Activated T-helper 17 cell treated with anti-CD3 and anti-CD28 coated beads, Interleukin-2, amount 50 U/mL, for 72 hours (primary cell): Measurements from ENCODE around the gene TRAM2. TPM values are rescaled to one million over a fixed set of nuclear protein-coding genes. Genes with fewer than 3 reads are reported as not detected.
A peak's percentile ranks its signal among the peaks of the same experiment; 100 is the strongest.

ENCODE experiments used
- ATAC-seq: fragments of 150-1000 bp; cut with Tn5 transposase; replicated peaks from 2 replicates; pipeline ENCODE4 v1.10.0; 2021; ENCODE audit warnings: mild to moderate bottlenecking, moderate library complexity
- H3K27ac Mint-ChIP-seq: one replicate; pipeline ENCODE4 v1.8.0; 2022; ENCODE audit warnings: mixed read lengths
- H3K27me3 Mint-ChIP-seq: one replicate; pipeline ENCODE4 v1.8.0; 2022; ENCODE audit warnings: mixed read lengths
- H3K36me3 Mint-ChIP-seq: one replicate; pipeline ENCODE4 v1.8.0; 2022; ENCODE audit warnings: low read depth, mild to moderate bottlenecking, mixed read lengths
- H3K4me1 Mint-ChIP-seq: one replicate; pipeline ENCODE4 v1.8.0; 2022; ENCODE audit warnings: mixed read lengths
- H3K4me3 Mint-ChIP-seq: one replicate; pipeline ENCODE4 v1.8.0; 2022; ENCODE audit warnings: mild to moderate bottlenecking, mixed read lengths
- H3K9me3 Mint-ChIP-seq: one replicate; pipeline ENCODE4 v1.8.0; 2022; ENCODE audit warnings: mixed read lengths
- total RNA-seq, 2 donors: library from RNA; stranded (reverse); gene quantifications; one replicate each; pipeline ENCODE4 v1.2.3, GENCODE V29; 2022

TRAM2 gene
- total RNA-seq, 2 donors from 2014 or later = 1.7 to 5.4 TPM

GRCh38 chr6:52527436-52527835 is 49.4 kb downstream of the TRAM2 start:
- Mint-ChIP-seq H3K4me3 (no peak overlapping the region), H3K27me3 (no peaks in the 10 kb centered on the region), H3K9me3 (no peaks in the 10 kb centered on the region), H3K4me1 (no peaks in the 10 kb centered on the region), H3K27ac (no peak overlapping the region), H3K36me3 (no peaks in the 10 kb centered on the region)
- ATAC-seq = no peak

GRCh38 chr6:52526634-52527033 is 50.2 kb downstream of the TRAM2 start:
- Mint-ChIP-seq H3K36me3 (no peaks in the 10 kb centered on the region), H3K4me3 (no peak overlapping the region), H3K27ac (no peak overlapping the region), H3K4me1 (no peaks in the 10 kb centered on the region), H3K9me3 (no peaks in the 10 kb centered on the region), H3K27me3 (no peaks in the 10 kb centered on the region)
- no peak for ATAC-seq

DNA sequence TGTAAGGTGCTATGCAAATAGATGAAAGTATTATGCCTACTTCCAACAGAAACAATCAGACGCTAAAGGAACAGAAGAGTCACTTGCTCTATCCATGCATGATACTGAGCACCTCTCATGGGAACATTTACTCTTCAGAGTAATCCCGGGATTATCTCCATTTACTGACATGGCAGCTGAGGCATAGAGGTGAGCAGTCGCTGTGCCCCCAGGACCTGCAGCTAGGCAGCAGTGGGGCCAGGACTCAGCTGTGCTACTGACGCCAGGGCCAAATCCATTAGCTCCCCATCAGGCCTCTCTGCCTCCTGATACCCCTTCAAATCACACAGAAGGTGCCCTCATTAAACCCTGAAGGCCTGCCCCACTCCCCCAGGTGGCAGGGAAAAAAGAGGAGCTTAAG is 51.9 kb downstream of the TRAM2 start:
- Mint-ChIP-seq H3K27me3 (no peaks in the 10 kb centered on the region), H3K9me3 (no peaks in the 10 kb centered on the region), H3K27ac (no peak overlapping the region), H3K4me1 (no peaks in the 10 kb centered on the region), H3K4me3 (no peak overlapping the region), H3K36me3 (no peaks in the 10 kb centered on the region)
- ATAC-seq = no peak

- H3K27me3 Mint-ChIP-seq = no peaks in the 10 kb centered on the region
- H3K4me3 Mint-ChIP-seq = no peak overlapping the region
- no peak for ATAC-seq
- no peaks in the 10 kb centered on the region for H3K9me3 Mint-ChIP-seq
- H3K36me3 Mint-ChIP-seq = peaks cover 11% of the 10 kb centered on the region
- no peaks in the 10 kb centered on the region for H3K4me1 Mint-ChIP-seq
- H3K27ac Mint-ChIP-seq = no peak overlapping the region
These were observed 53.3 kb downstream of the TRAM2 start for GRCh38 chr6:52523378-52524142.

DNA sequence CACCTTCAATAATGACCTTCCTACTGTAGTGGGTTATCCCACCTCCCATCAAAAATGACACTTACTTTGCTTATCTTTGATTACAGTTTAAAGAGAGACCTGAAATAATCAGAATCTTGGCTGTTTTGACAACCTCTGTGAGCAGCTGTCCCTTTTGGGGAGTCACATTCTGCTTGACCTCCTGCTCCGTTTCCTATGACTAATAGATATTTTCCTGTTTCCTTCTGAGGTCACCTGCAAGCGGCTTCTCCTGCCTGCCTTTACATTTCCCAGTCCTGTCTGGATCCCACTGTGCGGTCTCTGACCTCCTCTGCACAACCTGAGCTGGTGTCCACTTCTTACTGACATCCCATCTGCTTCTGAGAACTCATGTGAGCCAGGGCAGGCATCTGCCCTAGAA is 54.2 kb downstream of the TRAM2 start:
- Mint-ChIP-seq H3K36me3 (peaks cover 11% of the 10 kb centered on the region), H3K27ac (no peak overlapping the region), H3K9me3 (no peaks in the 10 kb centered on the region), H3K4me1 (peaks cover 3% of the 10 kb centered on the region), H3K4me3 (no peak overlapping the region), H3K27me3 (no peaks in the 10 kb centered on the region)
- ATAC-seq = no peak

DNA sequence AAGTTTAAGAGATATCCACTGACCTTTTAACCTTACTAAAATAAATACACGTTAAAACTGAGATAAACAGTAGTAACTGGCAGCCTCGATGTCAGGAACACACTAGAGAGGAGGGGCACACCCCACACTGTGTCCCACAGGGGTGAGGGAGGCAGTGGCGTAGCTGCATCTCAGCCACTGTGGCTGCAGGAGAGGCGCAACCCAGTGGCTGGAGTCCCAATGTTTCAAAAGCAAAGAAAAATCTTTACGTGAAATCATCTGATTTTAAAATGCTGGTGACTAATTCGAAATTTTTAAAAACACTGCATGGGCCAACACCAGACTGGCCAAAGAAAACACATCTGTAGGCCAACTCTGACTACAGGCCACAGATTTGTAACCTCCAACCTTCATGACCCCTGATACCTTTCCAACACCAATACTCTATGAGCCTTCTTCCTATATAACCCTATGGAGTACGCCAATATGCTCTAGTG is 54.7 kb downstream of the TRAM2 start:
- H3K4me1 Mint-ChIP-seq = peaks cover 5% of the 10 kb centered on the region
- no peak overlapping the region for H3K4me3 Mint-ChIP-seq
- H3K36me3 Mint-ChIP-seq = peaks cover 11% of the 10 kb centered on the region
- no peak overlapping the region for H3K27ac Mint-ChIP-seq
- no peaks in the 10 kb centered on the region for H3K9me3 Mint-ChIP-seq
- ATAC-seq = no peak
- H3K27me3 Mint-ChIP-seq = no peaks in the 10 kb centered on the region

GRCh38 chr6:52519618-52520017 is 57.2 kb downstream of the TRAM2 start:
- no peak for ATAC-seq
- peak overlapping the region; percentile 5 for H3K27ac Mint-ChIP-seq
- no peaks in the 10 kb centered on the region for H3K9me3 Mint-ChIP-seq
- no peak overlapping the region for H3K4me3 Mint-ChIP-seq
- peaks cover 5% of the 10 kb centered on the region for H3K4me1 Mint-ChIP-seq
- no peaks in the 10 kb centered on the region for H3K27me3 Mint-ChIP-seq
- peaks cover 26% of the 10 kb centered on the region for H3K36me3 Mint-ChIP-seq

- Mint-ChIP-seq H3K27me3 (no peaks in the 10 kb centered on the region), H3K4me3 (no peak overlapping the region), H3K27ac (peak overlapping the region; percentile 81), H3K9me3 (no peaks in the 10 kb centered on the region), H3K4me1 (peaks cover 5% of the 10 kb centered on the region), H3K36me3 (peaks cover 36% of the 10 kb centered on the region)
- no peak for ATAC-seq
These were observed 58.4 kb downstream of the TRAM2 start for GRCh38 chr6:52518279-52518945.

- peaks cover 5% of the 10 kb centered on the region for H3K4me1 Mint-ChIP-seq
- no peaks in the 10 kb centered on the region for H3K9me3 Mint-ChIP-seq
- ATAC-seq = peak; percentile 99
- peak overlapping the region; percentile 81 for H3K27ac Mint-ChIP-seq
- H3K4me3 Mint-ChIP-seq = no peak overlapping the region
- peaks cover 43% of the 10 kb centered on the region for H3K36me3 Mint-ChIP-seq
- H3K27me3 Mint-ChIP-seq = no peaks in the 10 kb centered on the region
These were observed 59.2 kb downstream of the TRAM2 start for GRCh38 chr6:52517502-52518278.

DNA sequence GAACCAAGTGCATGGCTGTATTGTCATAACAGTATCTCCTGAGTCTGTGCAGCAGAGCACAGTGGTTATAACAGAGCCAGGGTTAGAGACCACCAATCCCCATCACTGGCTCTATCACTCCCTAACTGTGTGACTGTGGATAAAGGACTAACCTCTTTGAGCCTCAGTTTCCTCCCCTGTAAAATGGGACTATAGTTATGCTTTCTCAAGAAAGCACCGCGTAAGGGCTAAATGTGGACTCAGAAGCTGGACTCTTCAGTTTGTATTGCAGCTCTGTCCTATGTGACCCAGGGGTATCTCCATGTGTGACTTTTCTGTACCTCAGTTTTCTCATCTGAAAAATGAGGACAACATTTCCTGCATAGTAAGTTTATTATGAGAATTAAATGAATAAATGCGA is 59.9 kb downstream of the TRAM2 start:
- Mint-ChIP-seq H3K27me3 (no peaks in the 10 kb centered on the region), H3K9me3 (no peaks in the 10 kb centered on the region), H3K27ac (no peak overlapping the region), H3K4me3 (no peak overlapping the region), H3K36me3 (peaks cover 43% of the 10 kb centered on the region), H3K4me1 (peaks cover 5% of the 10 kb centered on the region)
- ATAC-seq = no peak

- Mint-ChIP-seq H3K4me3 (no peak overlapping the region), H3K27me3 (no peaks in the 10 kb centered on the region), H3K4me1 (peaks cover 5% of the 10 kb centered on the region), H3K27ac (no peak overlapping the region), H3K9me3 (no peaks in the 10 kb centered on the region), H3K36me3 (peaks cover 44% of the 10 kb centered on the region)
- no peak for ATAC-seq
These were observed 60.6 kb downstream of the TRAM2 start for GRCh38 chr6:52516269-52516668.

GRCh38 chr6:52515219-52515960 is 61.5 kb downstream of the TRAM2 start:
- Mint-ChIP-seq H3K4me3 (no peak overlapping the region), H3K4me1 (peaks cover 5% of the 10 kb centered on the region), H3K36me3 (peaks cover 52% of the 10 kb centered on the region), H3K27me3 (no peaks in the 10 kb centered on the region), H3K9me3 (no peaks in the 10 kb centered on the region), H3K27ac (peak overlapping the region; percentile 65)
- ATAC-seq = no peak

DNA sequence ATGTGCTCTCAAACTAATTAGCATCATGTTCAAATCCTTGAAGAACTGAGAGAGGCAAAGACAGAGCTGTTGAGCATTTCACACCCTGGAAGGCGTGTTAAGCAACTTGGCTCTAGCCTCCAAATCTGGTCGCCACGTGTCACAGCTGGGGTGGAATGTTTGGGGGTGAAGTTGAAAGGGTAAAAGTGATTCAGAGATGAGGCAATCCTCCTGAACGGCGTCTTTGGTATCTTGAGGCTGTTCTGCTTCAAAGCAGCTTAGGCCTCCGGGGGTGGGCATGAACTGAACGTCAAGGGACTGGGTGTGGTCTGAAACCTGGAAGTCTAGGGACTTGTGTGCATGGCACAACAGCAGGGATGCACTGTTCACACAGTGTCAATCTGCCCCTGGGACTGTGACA is 62.3 kb downstream of the TRAM2 start:
- no peak for ATAC-seq
- no peaks in the 10 kb centered on the region for H3K27me3 Mint-ChIP-seq
- H3K27ac Mint-ChIP-seq = peak overlapping the region; percentile 65
- no peak overlapping the region for H3K4me3 Mint-ChIP-seq
- H3K4me1 Mint-ChIP-seq = peaks cover 5% of the 10 kb centered on the region
- peaks cover 48% of the 10 kb centered on the region for H3K36me3 Mint-ChIP-seq
- H3K9me3 Mint-ChIP-seq = no peaks in the 10 kb centered on the region

DNA sequence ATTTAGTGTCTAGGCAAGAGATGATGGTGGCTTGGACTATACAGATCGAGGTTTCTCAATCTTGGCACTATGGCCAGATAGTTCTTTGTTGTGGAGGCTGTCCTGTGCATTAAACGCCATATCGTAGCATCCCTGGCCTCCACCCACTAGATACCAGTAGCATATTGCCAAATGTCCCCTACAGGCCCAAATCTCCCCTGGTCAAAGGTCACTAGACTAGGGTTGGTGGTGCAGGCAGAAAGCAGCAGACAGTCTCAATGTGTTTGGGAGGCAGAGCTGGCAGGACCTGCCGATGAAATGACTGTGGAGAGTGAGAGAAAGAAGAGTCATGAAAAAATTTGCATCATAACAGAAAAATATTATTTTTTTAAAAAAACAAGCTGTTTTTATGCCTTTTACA is 63.0 kb downstream of the TRAM2 start:
- no peak overlapping the region for H3K27ac Mint-ChIP-seq
- ATAC-seq = no peak

More for the DNA sequence above, 63.0 kb downstream of the TRAM2 start:
- Mint-ChIP-seq H3K4me3 (no peak overlapping the region), H3K9me3 (no peaks in the 10 kb centered on the region), H3K4me1 (peaks cover 5% of the 10 kb centered on the region), H3K36me3 (peaks cover 43% of the 10 kb centered on the region), H3K27me3 (no peaks in the 10 kb centered on the region)
